NCI-H146 treated with DMSO at 0.1 percent for 48 hours (cell line): ENCODE measurements around the gene PSTPIP1.

Source experiments
- DNase-seq: peaks from one replicate; lab custom pipeline; 2025; ENCODE audit not compliant: unreplicated experiment; lab: John Stamatoyannopoulos, UW

Gene PSTPIP1

GRCh38 chr15:77030048-77030927 is 35.4 kb downstream of the PSTPIP1 start:
- no peak for DNase-seq

- DNase-seq = no peak
Observed at GRCh38 chr15:77030928-77031375, 36.0 kb downstream of the PSTPIP1 start.

- DNase-seq = peak; percentile 3
Observed at GRCh38 chr15:77031376-77032050, 36.6 kb downstream of the PSTPIP1 start.

GRCh38 chr15:77032052-77032646 is 37.2 kb downstream of the PSTPIP1 start:
- no peak for DNase-seq

GRCh38 chr15:77032647-77033416 is 37.9 kb downstream of the PSTPIP1 start:
- DNase-seq = no peak

- no peak for DNase-seq
Observed at GRCh38 chr15:77033417-77033728, 38.4 kb downstream of the PSTPIP1 start.

GRCh38 chr15:77033729-77034671 is 39.1 kb downstream of the PSTPIP1 start:
- no peak for DNase-seq

- DNase-seq = no peak
Observed at GRCh38 chr15:77034695-77035489, 40.0 kb downstream of the PSTPIP1 start.

- no peak for DNase-seq
Observed at GRCh38 chr15:77035584-77035983, 40.7 kb downstream of the PSTPIP1 start.

GRCh38 chr15:77035999-77036471 is 41.1 kb downstream of the PSTPIP1 start:
- no peak for DNase-seq

- no peak for DNase-seq
Observed at GRCh38 chr15:77036537-77037387, 41.8 kb downstream of the PSTPIP1 start.

- no peak for DNase-seq
Observed at GRCh38 chr15:77037388-77038209, 42.7 kb downstream of the PSTPIP1 start.

- DNase-seq = no peak
Observed at GRCh38 chr15:77038312-77039216, 43.6 kb downstream of the PSTPIP1 start.

GRCh38 chr15:77039217-77039533 is 44.2 kb downstream of the PSTPIP1 start:
- no peak for DNase-seq

GRCh38 chr15:77039848-77040247 is 44.9 kb downstream of the PSTPIP1 start:
- no peak for DNase-seq

GRCh38 chr15:77040673-77041072 is 45.7 kb downstream of the PSTPIP1 start:
- no peak for DNase-seq
